GM19025 (cell line): ENCODE measurements around the gene SLC4A2.
A peak's percentile ranks its signal among the peaks of the same experiment; 100 is the strongest.
"Not testable (repeated sequence)": the region's sequence is repeated elsewhere in the genome, so short reads cannot be mapped to it uniquely, and the experiment has no call there.

Experiments used
- ATAC-seq: cut with Tn5 transposase; IDR thresholded peaks from one replicate; pipeline ENCODE4 v1.9.1; 2021; ENCODE audit warnings: mild to moderate bottlenecking, low read depth, moderate library complexity; ENCODE audit not compliant: unreplicated experiment

Gene SLC4A2

GRCh38 chr7:151059367-151060112 is at the start of gene SLC4A2:
Gene SLC4A2 (plus strand): TSS chr7:151059589. CDS start chr7:151061988, 2,399 bp downstream.
- peak; percentile 27 for ATAC-seq

GRCh38 chr7:151010037-151010306 is 49.4 kb upstream of the SLC4A2 start:
- ATAC-seq = no peak

- no peak for ATAC-seq
These were observed 48.9 kb upstream of the SLC4A2 start for GRCh38 chr7:151010307-151011096.

GRCh38 chr7:151011097-151011409 is 48.3 kb upstream of the SLC4A2 start:
- no peak for ATAC-seq

DNA sequence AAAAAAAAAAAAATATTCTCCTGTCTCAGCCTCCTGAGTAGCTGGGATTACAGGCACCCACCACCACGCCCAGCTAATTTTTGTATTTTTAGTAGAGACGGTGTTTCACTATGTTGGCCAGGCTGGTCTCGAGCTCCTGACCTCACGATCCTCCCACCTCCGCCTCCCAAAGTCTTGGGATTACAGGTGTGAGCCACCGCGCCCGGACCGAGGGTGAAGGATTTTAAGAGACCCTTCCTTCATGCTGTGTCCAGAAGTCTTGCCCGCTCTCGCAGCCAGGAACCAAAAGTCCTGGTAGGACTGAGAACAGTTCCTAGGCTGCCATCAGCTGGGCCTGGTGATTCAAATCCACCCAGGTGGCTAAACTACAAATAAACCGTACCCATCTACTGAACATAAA is 47.8 kb upstream of the SLC4A2 start:
- not testable (repeated sequence) for ATAC-seq

DNA sequence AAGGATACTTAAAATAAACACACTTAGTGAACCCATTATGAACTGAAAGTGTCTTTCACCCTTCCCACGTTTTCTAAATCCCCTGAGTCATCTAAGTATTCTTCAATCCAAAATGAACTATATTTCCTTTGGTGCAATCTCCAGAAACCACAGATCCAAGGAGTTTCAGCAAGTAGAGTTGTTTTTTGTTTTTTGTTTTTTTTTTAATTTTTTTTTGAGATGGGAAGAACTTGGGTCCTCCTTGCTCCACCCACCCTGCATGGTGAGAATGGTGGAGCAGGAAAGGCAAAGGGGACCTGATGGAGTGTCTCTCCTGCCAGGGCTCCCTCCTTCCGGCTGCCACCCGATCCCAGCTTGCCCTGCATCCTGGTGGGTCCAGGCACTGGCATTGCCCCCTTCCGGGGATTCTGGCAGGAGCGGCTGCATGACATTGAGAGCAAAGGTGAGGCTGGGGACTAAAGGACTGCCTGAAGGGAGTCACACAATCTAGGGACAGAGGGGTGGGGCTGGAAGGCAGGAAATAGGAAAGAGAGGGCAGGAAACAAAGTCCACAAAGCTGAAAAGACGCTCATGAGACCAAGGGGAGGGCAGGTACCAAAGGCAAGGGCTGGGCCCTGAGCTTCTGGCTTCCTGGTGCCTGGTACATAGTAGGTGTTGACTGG is 47.2 kb upstream of the SLC4A2 start:
- no peak for ATAC-seq

DNA sequence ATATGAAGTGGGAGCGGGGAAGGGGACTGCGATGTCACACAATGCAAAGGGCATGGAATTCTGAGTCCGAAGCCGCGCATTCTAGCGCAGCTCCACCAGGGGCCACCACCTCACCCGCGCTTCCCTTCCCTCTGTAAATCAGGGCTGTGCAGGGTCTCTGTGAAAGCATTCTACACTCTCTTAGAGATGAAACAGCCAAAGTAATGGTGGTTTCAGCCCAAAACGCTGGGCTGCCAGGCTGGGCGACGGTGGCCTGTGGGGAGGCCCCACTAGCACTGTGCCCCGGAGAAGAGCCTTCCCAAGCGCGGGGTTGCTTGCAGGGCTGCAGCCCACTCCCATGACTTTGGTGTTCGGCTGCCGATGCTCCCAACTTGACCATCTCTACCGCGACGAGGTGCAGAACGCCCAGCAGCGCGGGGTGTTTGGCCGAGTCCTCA is 46.5 kb upstream of the SLC4A2 start:
- ATAC-seq = no peak

- no peak for ATAC-seq
These were observed 46.0 kb upstream of the SLC4A2 start for GRCh38 chr7:151013356-151013732.

- ATAC-seq = no peak
These were observed 45.5 kb upstream of the SLC4A2 start for GRCh38 chr7:151013733-151014497.

DNA sequence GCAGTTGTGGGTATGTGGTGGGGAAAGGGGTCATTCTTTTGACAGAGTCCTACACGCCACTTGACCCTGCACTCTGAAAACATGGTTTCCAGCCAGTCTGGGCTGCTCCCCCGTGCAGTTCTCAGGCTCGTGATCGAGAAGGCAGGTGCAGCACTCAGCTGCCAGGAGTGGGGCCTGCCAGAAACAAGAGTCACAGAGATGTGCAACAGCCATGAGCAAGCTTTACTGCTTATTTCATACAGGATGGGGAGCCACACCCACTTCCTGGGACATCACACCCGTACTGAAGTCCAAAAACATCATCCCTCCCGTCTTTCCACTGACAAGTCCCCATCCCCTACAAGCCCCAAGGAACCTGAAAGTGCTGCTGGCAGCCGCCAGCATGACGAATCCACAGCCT is 44.4 kb upstream of the SLC4A2 start:
- no peak for ATAC-seq

GRCh38 chr7:151015967-151016366 is 43.4 kb upstream of the SLC4A2 start:
- ATAC-seq = no peak

GRCh38 chr7:151016505-151016904 is 42.9 kb upstream of the SLC4A2 start:
- ATAC-seq = no peak

- no peak for ATAC-seq
These were observed 42.4 kb upstream of the SLC4A2 start for GRCh38 chr7:151016942-151017341.

GRCh38 chr7:151017370-151017952 is 41.9 kb upstream of the SLC4A2 start:
- no peak for ATAC-seq

DNA sequence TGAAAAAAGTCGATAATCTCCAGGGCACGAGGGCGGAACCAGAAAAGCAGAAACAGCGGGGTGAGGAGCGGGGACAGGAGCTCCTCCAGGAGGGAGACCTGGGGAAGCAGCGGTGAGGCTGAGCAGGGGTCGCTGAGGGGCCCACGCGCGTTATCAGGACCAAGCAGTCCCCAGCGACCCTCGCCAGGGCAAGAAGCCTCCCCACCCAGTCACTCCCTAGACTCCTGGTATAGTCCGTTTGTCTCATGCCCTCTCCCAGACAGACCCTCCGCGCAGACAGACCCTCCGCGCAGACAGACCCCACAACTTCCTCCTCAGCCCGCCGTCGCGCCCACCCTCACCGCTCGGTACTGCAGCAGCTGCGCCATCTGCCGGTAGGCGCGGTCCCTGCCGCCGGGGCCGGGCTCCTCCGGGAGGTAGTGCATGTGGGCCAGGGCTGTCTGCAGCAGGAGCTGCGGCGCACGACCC is 41.4 kb upstream of the SLC4A2 start:
- ATAC-seq = no peak

- no peak for ATAC-seq
These were observed 40.8 kb upstream of the SLC4A2 start for GRCh38 chr7:151018421-151019129.

DNA sequence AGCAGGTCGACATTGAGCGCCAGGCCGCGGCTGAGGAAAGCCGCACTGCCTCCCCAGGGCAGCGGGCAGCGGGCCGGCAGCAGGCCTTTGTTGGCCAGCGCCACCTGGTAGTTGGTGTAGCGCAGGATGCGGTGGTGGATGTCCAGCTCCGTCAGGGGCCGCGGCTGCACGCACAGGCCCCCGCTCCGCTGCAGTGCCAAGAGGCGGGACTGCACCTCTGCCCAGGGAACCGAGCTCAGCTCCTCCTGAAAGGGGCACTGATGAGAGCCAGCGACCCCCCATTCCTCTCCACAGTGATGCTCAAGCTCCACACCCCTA is 40.3 kb upstream of the SLC4A2 start:
- ATAC-seq = no peak

GRCh38 chr7:151020231-151020630 is 39.2 kb upstream of the SLC4A2 start:
- no peak for ATAC-seq

GRCh38 chr7:151023232-151023631 is 36.2 kb upstream of the SLC4A2 start:
- ATAC-seq = no peak

DNA sequence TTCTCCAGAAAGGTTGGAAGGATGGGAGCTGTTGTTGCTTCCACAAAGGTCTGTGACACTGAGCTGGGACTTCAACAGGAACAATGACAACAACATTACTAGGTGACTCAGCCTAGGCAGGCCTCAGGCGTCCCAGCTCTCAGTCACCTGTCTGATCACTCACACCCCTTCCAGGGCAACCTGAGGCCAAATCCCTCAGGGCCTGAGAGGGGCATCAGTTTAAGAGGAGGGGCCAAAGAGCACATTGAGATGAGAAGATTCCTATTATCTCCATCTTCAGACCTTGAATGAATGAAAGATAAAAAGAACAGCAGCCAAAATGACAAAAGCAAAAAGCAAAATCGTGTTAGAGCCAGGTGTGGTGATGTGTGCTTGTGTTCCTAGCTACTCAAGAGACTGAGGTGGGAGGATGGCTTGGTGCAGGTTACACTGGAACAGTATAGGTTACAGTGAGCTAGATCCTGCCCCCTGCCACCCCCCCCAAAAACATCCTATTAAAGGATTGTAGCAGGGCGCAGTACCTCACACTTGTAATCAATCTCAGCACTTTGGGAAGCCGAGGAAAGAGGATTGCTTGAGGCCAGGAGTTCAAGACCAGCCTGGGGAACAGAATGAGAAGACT is 34.8 kb upstream of the SLC4A2 start, which contains the start of gene ATG9B:
TSS of gene ATG9B (minus strand) at position 60 of the 622 bp plus-strand sequence. CDS start 71 bp downstream, outside the sequence.
- no peak for ATAC-seq
